ENCODE data around the gene MAN2B2.

Gene MAN2B2

GRCh38 chr4:6568689-6569332, 6.2 kb upstream of the MAN2B2 start:
- DNase-seq: no peak

DNA sequence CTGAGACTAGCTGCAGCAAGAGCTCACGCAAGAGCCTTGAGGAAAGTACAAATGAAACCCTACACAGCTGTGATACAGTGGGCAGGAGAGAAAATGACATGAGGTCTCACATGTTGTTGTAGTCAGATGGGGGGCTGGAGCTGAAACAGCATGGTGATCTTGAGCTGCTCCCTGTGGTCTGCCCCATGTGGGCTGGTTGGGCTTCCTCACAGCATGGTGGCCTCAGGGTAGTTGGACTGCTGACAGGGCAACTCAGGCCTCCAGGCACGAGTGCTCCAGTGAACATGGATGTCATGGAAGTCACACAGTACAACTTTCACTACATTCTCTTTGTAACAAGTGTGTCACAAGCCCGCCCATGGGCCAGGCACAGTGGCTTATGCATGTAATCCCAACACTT, 3.4 kb upstream of the MAN2B2 start:
- DNase-seq: no peak

GRCh38 chr4:6573551-6573950, 1.4 kb upstream of the MAN2B2 start:
- no peak for DNase-seq

DNA sequence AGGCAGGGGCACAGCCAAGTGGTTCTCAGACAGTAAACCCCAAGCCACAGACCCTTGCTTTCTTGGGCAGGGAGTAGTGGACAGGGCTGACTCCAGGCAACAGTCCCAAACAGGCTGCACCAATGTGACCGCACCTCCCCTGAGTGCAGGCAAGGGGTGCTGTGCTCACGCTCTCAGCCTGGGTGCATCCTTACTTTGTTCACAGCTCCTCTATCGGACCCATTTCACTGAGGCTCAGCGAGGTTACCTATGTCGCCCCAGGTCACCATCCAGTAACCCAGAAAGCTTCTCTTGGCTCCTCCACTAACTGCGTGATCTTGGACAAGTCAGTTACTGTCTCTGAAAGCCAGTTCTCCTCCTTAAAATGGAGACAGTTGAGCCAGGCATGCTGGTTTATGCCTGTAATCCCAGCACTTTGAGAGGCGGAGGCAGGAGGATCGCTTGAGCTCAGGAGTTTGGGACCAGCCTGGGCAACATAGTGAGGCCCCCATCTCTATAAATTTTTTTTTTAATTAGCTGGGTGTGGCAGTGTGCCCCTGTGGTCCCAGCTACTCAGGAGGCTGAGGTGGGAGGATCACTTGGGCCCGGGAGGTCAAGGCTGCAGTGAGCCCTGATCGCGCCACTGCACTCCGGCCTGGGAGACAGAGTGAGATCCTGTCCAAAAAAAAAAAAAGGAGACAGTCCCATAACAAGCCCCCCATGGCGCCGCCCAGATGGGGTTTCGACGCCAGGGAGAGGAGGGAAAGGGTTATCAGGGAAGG, 823 bp upstream of the MAN2B2 start:
- DNase-seq: no peak

- no peak for DNase-seq
Measured at GRCh38 chr4:6575503-6576240, 683 bp downstream of the MAN2B2 start.

DNA sequence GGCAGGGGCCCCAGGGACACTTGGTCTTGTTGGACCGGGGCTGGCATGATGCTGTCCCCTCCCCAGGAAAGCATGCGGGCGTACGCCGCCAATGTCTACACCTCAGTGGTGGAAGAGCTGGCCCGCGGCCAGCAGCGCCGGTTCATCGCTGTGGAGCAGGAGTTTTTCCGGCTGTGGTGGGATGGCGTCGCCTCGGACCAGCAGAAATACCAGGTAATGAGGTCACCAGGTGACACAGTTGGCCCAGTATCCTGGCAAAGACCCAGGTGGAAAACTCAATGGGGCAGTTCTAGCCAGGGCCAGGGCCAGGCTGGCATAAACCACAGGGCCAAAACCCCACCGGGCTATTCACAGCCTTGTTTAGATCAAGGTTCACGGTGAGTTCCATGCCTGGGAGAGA, 1.5 kb downstream of the MAN2B2 start:
- no peak for DNase-seq

DNA sequence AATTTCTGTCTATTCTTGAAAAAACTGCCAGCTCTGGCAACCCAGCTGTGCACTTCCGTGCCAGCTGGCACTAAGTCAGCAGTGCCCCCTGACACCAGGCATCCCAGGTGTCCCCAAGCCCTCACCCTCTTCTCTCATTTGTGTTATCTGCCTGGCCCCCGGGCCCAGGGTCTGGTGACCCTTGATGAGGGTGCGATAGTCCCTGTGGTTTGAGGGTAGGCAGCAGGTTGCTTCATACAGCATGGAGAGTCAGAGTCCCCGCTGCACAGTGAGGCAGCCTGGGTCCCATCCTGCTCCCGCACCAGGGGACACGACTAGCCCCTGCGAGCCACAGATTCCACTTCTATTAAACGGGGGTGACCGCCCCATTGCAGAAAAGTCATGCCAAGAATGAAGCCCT, 1.9 kb downstream of the MAN2B2 start:
- no peak for DNase-seq

- no peak for DNase-seq
Measured at GRCh38 chr4:6577409-6577808, 2.4 kb downstream of the MAN2B2 start.

GRCh38 chr4:6578221-6578620, 3.2 kb downstream of the MAN2B2 start:
- DNase-seq: no peak

DNA sequence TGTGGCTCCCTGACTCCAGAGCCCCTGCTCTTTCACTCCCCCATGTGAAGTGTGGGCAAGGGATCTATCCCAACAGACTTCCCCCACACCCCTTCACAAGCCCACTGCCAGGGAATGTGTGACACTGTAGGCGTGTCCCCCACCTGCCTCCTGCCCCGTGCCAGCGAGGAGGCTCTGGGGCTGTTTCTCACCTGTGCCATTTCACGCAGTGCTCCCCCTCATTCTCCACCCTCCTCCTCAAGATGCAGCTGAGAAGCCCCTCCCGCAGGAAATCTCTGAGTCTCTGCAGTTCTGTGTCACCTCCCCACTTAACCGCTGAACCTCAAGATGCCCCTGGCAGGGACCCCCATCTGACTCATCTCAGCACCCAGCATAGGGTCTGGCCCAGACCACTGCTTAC, 5.4 kb downstream of the MAN2B2 start:
- DNase-seq: no peak

DNA sequence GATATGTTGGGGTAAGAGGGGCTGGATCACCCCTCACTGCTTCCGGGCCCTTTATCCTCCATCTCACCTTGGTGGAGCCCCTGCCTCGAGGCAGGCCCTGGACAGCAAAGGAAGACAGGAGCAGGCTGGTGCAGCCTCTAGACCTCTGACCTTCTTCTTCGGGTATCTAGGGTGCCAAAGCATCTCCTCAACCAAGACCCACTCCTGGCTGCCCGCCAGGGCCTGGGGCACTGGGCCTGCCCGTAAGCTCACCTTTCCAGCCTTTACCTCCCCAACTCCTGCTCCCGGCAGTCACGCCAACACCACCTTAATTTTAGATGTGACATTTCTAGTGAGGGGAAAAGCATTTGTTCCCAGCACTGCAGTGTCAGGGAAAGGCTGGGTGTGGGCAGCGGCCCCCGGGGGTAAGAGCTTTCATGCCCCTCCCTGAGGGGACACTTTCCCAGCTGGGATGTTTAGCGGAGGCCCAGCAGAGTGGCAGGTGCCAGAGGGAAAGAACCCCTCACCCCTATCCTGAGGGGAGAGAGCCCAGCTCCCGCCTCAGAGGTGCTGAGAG, 6.7 kb downstream of the MAN2B2 start:
- DNase-seq: no peak

DNA sequence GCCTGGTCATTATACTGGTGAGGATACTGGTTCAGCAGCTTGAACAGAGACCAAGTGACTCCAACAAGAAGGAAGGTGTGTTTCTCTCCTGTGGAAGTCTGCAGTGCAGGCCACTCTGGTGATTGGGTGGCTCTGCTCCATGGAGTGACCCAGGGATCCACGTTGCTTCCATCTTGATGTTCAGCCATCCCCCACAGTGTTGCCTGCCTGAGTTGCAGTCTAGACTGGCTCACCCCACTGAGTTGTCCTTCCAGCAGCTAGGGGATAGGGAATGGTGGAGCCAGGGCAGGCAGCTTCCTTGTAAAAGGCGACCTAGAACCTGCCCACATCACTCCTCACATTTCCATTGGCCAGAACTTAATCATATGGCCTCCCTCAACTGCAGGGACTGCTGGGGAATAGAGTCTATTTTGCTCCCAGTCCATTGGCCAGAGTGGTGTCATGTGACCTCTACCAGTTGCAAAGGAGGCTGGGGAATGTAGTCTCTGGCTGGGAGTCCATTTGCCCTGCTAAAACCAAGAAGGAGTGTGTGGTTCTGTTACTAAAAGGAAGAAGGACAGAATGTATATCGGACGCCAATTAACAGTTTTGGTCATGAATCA, 8.0 kb downstream of the MAN2B2 start:
- no peak for DNase-seq

DNA sequence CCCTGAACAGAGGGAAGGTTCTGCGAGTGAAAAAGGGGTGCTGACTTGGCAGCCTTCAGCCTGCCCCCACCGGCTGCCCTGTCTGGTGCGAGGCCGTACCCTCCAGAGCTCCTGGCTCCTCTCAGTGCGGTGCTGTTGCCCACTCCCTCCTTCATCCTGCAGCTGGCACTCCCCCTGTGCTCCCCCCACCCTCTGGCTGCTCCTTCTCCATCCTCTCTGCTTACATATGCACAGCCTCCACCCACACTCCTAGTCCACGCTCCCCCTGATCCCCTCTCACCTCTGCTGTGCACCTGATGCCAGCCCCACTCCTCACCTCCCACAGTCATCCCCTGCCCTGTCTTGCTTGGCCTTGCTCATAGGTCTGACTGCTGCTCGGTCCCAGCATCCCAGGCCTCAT, 9.9 kb downstream of the MAN2B2 start:
- no peak for DNase-seq

- no peak for DNase-seq
Measured at GRCh38 chr4:6586715-6587325, 11.8 kb downstream of the MAN2B2 start.

DNA sequence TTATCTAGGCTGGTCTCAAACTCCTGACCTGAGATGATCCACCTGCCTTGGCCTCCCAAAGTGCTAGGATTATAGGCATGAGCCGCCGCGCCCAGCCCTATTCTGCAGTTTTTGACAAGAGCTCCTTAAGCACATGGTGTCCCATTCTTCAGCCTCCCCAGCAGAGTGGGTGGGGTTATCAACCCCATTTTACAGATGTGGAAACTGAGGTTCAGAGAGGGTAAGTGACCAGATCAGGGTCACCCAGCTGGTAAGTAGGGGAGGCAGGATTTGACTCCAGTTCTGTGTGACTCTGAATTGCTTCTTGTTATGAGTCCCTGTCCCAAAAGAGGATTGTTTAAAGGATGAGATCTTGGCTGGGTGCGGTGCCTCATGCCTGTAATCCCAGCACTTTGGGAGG, 14.5 kb downstream of the MAN2B2 start:
- no peak for DNase-seq

GRCh38 chr4:6591313-6591712, 16.3 kb downstream of the MAN2B2 start:
- DNase-seq: no peak

DNA sequence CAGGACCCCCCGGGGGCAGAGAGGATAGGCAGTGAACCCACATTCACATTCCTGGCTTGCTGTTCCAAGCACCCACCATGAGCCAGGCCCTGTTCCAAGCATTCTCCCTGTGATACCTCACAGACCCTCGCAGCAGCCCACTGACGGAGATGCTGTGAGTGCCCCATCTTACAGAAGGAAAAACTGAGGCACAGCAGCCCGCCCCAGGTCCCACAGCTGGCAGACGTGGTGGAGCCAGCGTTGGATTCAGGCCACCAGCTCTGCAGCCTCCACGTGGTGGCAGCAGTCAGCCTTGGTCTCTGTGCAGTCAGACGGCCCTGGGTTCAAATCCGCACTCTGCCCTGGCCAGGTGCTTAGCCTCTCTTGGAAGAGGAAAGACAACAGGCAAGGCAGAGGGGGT, 16.8 kb downstream of the MAN2B2 start:
- no peak for DNase-seq

DNA sequence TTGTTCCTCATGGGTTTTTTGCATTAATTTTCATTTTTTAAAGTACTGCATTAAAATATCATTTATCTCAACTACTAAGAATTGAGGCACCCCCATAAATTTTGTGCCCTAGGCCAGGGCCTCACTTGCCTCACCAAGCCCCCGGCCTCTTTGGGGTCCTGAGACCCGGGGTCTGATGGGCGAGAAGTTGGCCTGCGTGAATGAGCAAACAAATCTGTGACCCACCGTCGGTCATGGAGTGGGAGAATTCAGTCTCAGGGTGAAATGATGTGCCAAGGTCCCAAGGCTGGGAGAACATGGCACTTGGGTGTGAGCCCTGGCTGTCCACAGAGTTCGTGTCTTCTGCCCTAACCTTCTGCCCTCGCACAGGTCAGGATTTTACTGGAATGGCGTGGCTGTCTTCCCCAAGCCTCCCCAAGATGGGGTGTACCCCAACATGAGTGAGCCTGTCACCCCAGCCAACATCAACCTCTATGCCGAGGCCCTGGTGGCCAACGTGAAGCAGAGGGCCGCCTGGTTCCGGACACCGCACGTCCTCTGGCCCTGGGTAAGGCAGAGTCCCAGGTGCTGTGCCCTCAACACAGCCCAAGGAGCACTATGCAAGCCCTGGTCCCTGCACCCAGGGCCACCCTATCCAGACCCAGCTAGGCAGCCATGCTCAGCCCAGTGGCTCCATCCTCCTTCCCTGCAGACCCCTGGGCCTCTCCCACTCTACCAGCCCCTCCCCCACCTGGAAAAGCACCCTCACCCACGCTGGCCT, 18.0 kb downstream of the MAN2B2 start:
- DNase-seq: no peak

GRCh38 chr4:6594341-6594740, 19.4 kb downstream of the MAN2B2 start:
- no peak for DNase-seq

GRCh38 chr4:6594826-6595355, 19.9 kb downstream of the MAN2B2 start:
- DNase-seq: no peak

DNA sequence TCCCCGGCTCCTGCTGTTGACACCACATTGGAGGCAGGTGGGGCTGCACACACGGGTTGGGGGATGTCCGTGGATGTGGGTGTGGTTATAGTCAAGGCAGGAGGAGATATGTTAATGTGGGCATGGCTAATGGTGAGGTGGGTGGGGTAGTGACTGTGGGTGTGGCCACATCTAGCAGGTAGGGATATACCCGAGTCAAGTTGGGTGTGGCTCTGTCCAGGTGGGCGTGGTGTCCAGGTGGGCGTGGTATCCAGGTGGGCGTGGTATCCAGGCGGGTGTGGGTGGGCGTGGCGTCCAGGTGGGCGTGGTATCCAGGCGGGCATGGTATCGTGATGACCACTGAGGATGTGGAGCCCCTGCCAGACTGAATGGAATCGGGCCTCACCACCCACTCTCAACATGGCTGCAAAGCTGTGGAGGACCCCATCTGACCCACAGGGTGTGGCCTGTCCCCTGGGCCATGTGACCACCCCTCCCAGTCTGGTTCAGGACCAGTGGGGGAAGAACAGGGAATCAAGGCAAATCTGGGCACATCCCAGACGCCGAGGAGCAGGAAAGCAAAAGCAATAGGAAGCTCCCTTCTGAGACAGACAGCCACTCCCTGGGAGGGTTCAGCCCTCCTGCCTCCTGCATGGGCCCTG, 21.0 kb downstream of the MAN2B2 start:
- no peak for DNase-seq

Measured in retina (tissue), 1 donor.